22Rv1 (cell line): ENCODE measurements around the gene PRKACB.

Source experiments
- H3K27ac ChIP-seq: fragments of 450-650 bp; 2 replicates; pipeline ENCODE4 v1.5.1; 2017
- ZFX ChIP-seq: fragments of 450-650 bp; IDR thresholded peaks from 2 replicates; pipeline ENCODE4 v1.6.1; 2017; ENCODE audit warnings: antibody characterized with exemption, borderline replicate concordance
- TF ChIP-seq, protein P1 (sequence below): fragments of 450-650 bp; IDR thresholded peaks from 2 replicates; pipeline ENCODE4 v1.5.1; 2017; ENCODE audit warnings: mild to moderate bottlenecking

PRKACB gene

DNA sequence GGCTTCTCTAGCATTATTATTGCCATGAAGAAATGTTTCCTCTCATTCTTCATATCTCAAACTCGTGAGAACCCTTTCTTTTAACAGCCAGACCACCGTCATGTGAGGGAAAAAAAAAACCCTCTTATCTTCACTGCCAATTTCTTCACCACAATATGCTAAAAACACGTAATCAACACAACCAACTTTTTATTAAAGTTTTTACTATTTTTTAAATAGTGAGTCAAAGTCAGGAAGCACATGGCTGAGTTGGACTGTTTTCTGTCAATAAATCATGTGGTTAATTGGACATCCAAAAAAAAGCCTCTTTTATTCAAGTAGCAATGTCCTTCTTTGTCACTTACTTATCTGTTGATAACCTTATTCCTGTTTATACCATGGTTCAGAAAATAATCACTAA, 101.5 kb downstream of the PRKACB start:
- no peak overlapping the region for H3K27ac ChIP-seq
- TF ChIP-seq ZFX, result no peak
- TF ChIP-seq, protein P1, sequence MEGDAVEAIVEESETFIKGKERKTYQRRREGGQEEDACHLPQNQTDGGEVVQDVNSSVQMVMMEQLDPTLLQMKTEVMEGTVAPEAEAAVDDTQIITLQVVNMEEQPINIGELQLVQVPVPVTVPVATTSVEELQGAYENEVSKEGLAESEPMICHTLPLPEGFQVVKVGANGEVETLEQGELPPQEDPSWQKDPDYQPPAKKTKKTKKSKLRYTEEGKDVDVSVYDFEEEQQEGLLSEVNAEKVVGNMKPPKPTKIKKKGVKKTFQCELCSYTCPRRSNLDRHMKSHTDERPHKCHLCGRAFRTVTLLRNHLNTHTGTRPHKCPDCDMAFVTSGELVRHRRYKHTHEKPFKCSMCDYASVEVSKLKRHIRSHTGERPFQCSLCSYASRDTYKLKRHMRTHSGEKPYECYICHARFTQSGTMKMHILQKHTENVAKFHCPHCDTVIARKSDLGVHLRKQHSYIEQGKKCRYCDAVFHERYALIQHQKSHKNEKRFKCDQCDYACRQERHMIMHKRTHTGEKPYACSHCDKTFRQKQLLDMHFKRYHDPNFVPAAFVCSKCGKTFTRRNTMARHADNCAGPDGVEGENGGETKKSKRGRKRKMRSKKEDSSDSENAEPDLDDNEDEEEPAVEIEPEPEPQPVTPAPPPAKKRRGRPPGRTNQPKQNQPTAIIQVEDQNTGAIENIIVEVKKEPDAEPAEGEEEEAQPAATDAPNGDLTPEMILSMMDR, result no peak

DNA sequence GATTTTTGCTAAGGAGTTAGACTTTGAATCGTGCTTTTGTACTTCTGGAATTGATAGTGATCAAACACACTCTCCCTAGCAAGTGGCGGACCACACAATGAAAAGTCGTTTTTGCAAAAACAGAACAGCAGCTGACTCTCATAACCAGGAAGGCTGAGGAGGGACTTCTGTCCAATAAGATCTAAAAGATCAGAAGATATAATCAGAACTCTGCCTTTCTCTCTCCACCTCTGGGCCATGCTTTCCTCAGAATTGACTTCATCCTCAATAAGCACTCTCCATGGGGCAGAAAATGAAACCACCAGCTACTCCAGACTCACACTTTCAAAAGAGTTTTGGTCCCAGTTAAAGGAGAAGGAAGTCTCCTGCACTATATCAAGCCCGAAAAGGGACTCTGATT, 102.1 kb downstream of the PRKACB start:
- H3K27ac ChIP-seq, result no peak overlapping the region
- TF ChIP-seq, protein P1, result no peak
- TF ChIP-seq ZFX, result no peak

DNA sequence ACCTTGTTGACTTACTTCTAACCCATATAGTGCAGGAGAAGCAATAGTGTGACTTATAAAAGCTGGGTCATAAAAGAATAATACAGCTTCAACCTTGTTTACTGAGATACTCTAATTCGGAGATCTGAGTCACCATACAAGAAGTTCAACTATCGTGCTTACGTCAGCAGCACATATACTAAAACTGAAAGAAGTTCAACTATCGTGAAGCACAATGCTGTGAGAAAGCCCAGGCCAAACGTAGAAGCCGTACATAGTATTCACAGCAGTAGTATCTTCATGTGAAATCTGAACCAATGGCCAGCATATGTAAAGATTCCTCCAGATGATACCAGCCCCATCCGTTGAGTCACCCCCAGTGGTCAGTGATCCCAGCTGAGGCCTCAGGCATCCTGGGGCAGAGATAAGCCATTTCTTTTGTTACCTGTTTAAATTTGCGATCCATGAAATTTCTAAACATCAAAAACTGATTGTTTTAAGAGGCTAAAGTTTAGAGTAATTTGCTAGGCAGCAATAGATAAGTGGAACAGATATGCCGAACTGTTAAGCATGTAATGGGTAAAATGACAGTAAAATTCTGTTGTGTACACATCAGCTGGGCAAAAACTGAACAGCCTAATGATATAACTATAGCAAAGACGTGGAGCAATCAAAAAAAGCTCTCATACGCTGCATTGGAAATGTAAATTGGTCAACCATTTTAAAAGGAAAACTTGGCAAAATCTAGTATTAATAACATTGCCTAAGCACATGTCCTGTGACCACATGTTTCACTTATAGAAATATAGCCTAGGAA, 103.6 kb downstream of the PRKACB start:
- no peak overlapping the region for H3K27ac ChIP-seq

DNA sequence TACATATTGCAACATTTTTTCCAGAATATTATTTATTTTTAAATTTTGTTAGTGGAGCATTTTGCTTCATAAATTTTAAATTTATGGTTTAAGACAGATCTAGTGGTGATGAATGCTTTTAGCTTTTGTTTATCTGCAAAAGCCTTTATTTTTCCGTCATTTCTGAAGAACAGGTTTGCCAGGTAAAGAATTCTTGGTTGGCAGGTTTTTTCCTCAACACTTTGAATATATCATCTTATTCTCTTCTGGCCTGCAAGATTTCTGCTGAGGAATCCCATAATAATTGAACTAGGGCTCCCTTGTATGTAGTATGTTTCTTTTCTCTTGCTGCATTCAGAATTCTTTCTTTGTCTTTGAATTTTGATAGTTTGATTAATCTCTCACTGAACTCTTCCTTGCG, 106.6 kb downstream of the PRKACB start:
- no peak overlapping the region for H3K27ac ChIP-seq
- TF ChIP-seq, protein P1, result no peak
- no peak for TF ChIP-seq ZFX

More for the DNA sequence above, 103.6 kb downstream of the PRKACB start:
- TF ChIP-seq, protein P1, result no peak
- TF ChIP-seq ZFX, result no peak

DNA sequence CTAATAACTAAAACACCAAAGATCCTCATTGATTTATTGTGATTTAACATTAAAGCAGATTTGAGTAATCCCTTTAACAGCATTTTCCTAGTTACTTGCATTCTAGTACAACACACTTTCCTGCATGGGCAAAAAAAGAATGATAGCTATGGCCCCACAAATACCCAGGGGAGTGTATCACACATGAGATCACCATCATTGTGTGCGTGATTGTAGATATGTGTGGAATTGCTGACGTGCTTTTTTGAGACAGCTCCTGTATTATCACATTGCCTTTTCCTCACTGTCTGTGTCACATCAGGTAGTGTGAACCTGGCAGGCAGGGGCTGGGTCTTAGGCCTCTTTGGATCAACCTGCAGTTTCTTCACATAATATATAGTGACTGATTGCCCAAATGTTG, 109.0 kb downstream of the PRKACB start:
- H3K27ac ChIP-seq, result no peak overlapping the region
- TF ChIP-seq, protein P1, result no peak
- no peak for TF ChIP-seq ZFX

DNA sequence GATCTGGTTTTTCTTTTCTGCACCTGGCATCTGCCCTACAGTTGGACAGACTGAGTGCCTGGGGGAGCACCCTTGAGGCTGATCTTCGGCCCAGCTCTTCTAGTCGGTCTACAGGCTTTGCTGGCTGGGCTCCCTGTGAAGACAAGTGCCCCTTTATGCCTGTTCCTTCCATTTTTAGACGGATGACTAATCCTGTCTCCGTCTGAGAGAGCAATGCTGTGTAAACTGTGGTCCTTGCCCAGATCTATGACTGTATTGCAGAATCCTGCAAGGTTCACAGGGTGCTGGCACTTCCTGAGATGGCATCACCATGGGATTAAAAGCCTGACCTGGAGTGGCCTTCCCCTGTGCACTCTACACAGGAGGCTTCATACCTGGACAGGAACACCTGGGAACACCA, 109.8 kb downstream of the PRKACB start:
- TF ChIP-seq, protein P1, result no peak
- no peak for TF ChIP-seq ZFX
- no peak overlapping the region; the same call in 1 of the 2 replicates for H3K27ac ChIP-seq

DNA sequence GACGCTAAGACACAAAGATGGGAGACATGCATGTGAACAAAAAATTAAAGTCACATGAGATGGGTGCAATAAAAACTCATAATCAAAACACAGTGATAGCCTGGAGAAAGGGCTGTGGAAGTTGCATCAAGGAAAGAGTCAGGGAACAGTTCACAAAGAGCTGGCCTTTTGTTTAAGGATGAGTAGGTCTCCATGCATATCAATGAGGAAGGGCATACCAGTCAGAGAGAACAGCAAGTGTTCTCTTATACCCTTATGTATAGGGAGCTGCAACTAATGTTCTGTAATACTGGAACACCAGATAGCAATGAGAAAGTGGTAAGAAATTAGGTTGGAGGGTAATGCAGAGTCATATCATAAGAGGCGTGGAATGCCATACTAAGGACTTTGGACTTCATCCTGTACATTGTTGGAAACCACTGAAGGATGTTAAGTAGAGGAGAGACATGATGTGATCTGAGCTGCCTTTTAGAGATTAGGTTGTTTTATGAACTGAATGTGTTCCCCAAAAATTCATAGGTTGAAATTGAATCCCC, 110.7 kb downstream of the PRKACB start:
- TF ChIP-seq, protein P1, result no peak
- TF ChIP-seq ZFX, result no peak
- no peak overlapping the region for H3K27ac ChIP-seq
